Measurements from ENCODE around the gene RAET1G. TPM values are rescaled to one million over a fixed set of nuclear protein-coding genes. Genes with fewer than 3 reads are reported as not detected.
A peak's percentile ranks its signal among the peaks of the same experiment; 100 is the strongest.
"Not testable (repeated sequence)": the region's sequence is repeated elsewhere in the genome, so short reads cannot be mapped to it uniquely, and the experiment has no call there.

The RAET1G gene
- polyA plus RNA-seq, 1 of the 3 experiments (the other 2 are of a cell fraction) = 2.5 TPM

- Histone ChIP-seq H3K79me2 (ENCODE audit: insufficient read depth) (no peaks in the 10 kb centered on the region), H3K27ac (ENCODE audit: low read depth in 2 of 2, low read length in 1 of 2) (no peak overlapping the region), H3K4me1 (ENCODE audit: control insufficient read depth in 1 of 2, insufficient read depth in 2 of 2, low read depth in 1 of 2, low read length in 1 of 2) (peaks cover 0 to 16% of the 10 kb centered on the region in 2 experiments; a peak in 1 of 4 replicates), H3K36me3 (replicated peaks in 1 of 2; ENCODE audit: control insufficient read depth in 1 of 2, insufficient read depth in 2 of 2, low read length in 1 of 2) (no peaks in the 10 kb centered on the region), H3K9ac (no peak overlapping the region), H3K27me3 (ENCODE audit: insufficient read depth) (peaks cover 39% of the 10 kb centered on the region), H3K4me3 (ENCODE audit: low read depth in 2 of 2, low read length in 1 of 2) (no peak overlapping the region), H2AFZ (ENCODE audit: low read depth) (no peak overlapping the region), H3K9me3 (no peaks in the 10 kb centered on the region), H3K4me2 (no peak overlapping the region), H4K20me1 (ENCODE audit: insufficient read depth) (no peaks in the 10 kb centered on the region), H3F3A (replicated peaks; ENCODE audit: insufficient read depth) (no peaks in the 10 kb centered on the region), H3K9me2 (no peaks in the 10 kb centered on the region)
- DNase-seq = no peak
- TF ChIP-seq MAX (IDR thresholded peaks at IDR 0.05; ENCODE audit: low read depth) = no peak
- ChIA-PET CTCF (no interaction called here), POLR2A (no interaction called here)
- WGBS (ENCODE audit: low lambda C conversion rate) = 58% methylated on average over 4 of the region's 4 CpGs
Observed at GRCh38 chr6:149967591-149967990, 44.7 kb upstream of the RAET1G start.

- peaks cover 0 to 16% of the 10 kb centered on the region in 2 experiments; a peak in 1 of 4 replicates for H3K4me1 ChIP-seq (ENCODE audit: control insufficient read depth in 1 of 2, insufficient read depth in 2 of 2, low read depth in 1 of 2, low read length in 1 of 2)
- DNase-seq; H3K9me3 ChIP-seq; H3K36me3 ChIP-seq (replicated peaks in 1 of 2; ENCODE audit: control insufficient read depth in 1 of 2, insufficient read depth in 2 of 2, low read length in 1 of 2); H4K20me1 ChIP-seq (ENCODE audit: insufficient read depth); H3K27ac ChIP-seq (ENCODE audit: low read depth in 2 of 2, low read length in 1 of 2); H3K9me2 ChIP-seq; POLR2A ChIA-PET; H3F3A ChIP-seq (replicated peaks; ENCODE audit: insufficient read depth); H3K79me2 ChIP-seq (ENCODE audit: insufficient read depth); H3K4me3 ChIP-seq (ENCODE audit: low read depth in 2 of 2, low read length in 1 of 2); H3K9ac ChIP-seq; H2AFZ ChIP-seq (ENCODE audit: low read depth); H3K4me2 ChIP-seq: not testable (repeated sequence)
- CTCF ChIA-PET = interaction anchor here (1.3 kb wide), 1 partner anchor 31 kb away, joined by 3 read pairs; no protein-coding TSS in a partner anchor
- H3K27me3 ChIP-seq (ENCODE audit: insufficient read depth) = peaks cover 50% of the 10 kb centered on the region
- WGBS (ENCODE audit: low lambda C conversion rate) = no CpG with 5 or more reads among the region's 2 CpGs
Observed at GRCh38 chr6:149966319-149966718, 43.4 kb upstream of the RAET1G start.

- 30% methylated on average over 34 of the region's 38 CpGs for WGBS (ENCODE audit: low lambda C conversion rate)
- H3F3A ChIP-seq (replicated peaks; ENCODE audit: insufficient read depth) = no peaks in the 10 kb centered on the region
- ChIA-PET POLR2A (interaction anchor here (0.7 kb wide), 1 partner anchor 729 kb away, joined by 4 read pairs; no protein-coding TSS in a partner anchor), CTCF (interaction anchor here (1.3 kb wide), 1 partner anchor 30 kb away, joined by 3 read pairs; no protein-coding TSS in a partner anchor)
- no peaks in the 10 kb centered on the region for H3K9me3 ChIP-seq
- TF ChIP-seq RXRA (IDR thresholded peaks at IDR 0.05; ENCODE audit: borderline replicate concordance, low read depth) (no peak), RAD21 (IDR thresholded peaks at IDR 0.05; ENCODE audit: low read length) (no peak), RFX5 (IDR thresholded peaks at IDR 0.05; ENCODE audit: low read length) (no peak), REST (IDR thresholded peaks at IDR 0.05; ENCODE audit: low read depth, low read length) (no peak), RCOR1 (IDR thresholded peaks at IDR 0.05; ENCODE audit: low read length) (no peak), USF2 (IDR thresholded peaks at IDR 0.05; ENCODE audit: borderline replicate concordance, low read depth, low read length) (no peak), NRF1 (IDR thresholded peaks at IDR 0.05; ENCODE audit: low read depth, low read length) (no peak), SIN3A (IDR thresholded peaks at IDR 0.05; ENCODE audit: borderline replicate concordance, low read depth, low read length) (no peak), ZBTB33 (IDR thresholded peaks at IDR 0.05; ENCODE audit: borderline replicate concordance, low read depth) (0 out of 2 replicates have a peak, but pooled peaks have one; percentile 21)
- 0 out of 2 replicates have a peak overlapping the region, but pooled peaks have one; percentile 41 for H2AFZ ChIP-seq (ENCODE audit: low read depth)
- H3K27ac ChIP-seq (ENCODE audit: low read depth in 2 of 2, low read length in 1 of 2) = no peak overlapping the region
- H4K20me1 ChIP-seq (ENCODE audit: insufficient read depth) = no peaks in the 10 kb centered on the region
- H3K27me3 ChIP-seq (ENCODE audit: insufficient read depth) = peaks cover 58% of the 10 kb centered on the region
- peak; percentile 54 for DNase-seq
- no peaks in the 10 kb centered on the region for H3K36me3 ChIP-seq (replicated peaks in 1 of 2; ENCODE audit: control insufficient read depth in 1 of 2, insufficient read depth in 2 of 2, low read length in 1 of 2)
- H3K79me2 ChIP-seq (ENCODE audit: insufficient read depth) = no peaks in the 10 kb centered on the region
- H3K4me1 ChIP-seq (ENCODE audit: control insufficient read depth in 1 of 2, insufficient read depth in 2 of 2, low read depth in 1 of 2, low read length in 1 of 2) = peaks cover 0 to 16% of the 10 kb centered on the region in 2 experiments; a peak in 1 of 4 replicates
- H3K4me2 ChIP-seq = peak overlapping the region; percentile 62; the same call in 1 of the 2 replicates
- peak overlapping the region in 1 of 2 experiments; percentile 23; a peak in 2 of 4 replicates for H3K4me3 ChIP-seq (ENCODE audit: low read depth in 2 of 2, low read length in 1 of 2)
- H3K9me2 ChIP-seq = no peaks in the 10 kb centered on the region
- no peak overlapping the region for H3K9ac ChIP-seq
Observed at GRCh38 chr6:149965194-149966020, 42.5 kb upstream of the RAET1G start.

All from SK-N-SH (cell line).